GM21723 (cell line): ENCODE measurements around the gene FOXP1.

Experiments used
- ATAC-seq: cut with Tn5 transposase; IDR thresholded peaks from one replicate; pipeline ENCODE4 v1.9.1; 2021; ENCODE audit warnings: mild to moderate bottlenecking, moderate library complexity; ENCODE audit not compliant: unreplicated experiment

The FOXP1 gene

DNA sequence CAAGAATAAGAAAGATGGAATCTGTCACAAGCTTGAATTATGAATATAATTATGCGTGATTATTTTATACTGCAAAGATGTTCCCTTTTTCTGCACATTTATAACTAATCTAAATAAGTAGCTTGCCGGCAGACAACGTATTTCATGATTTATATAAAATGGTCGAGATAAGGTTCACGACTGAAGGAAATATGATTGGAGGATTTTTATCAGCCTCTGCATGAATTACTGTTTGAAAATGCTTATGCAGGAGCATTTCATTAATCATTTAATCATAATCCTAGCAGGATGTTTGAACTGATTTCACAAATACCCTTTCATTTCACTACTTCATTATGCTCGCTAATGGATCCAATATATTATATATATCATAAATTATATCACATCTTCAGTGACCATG is 580.0 kb downstream of the FOXP1 start:
- no peak for ATAC-seq

- ATAC-seq, result no peak
Measured at GRCh38 chr3:71002298-71002697, 581.2 kb downstream of the FOXP1 start.

GRCh38 chr3:71001303-71001830 is 582.2 kb downstream of the FOXP1 start:
- no peak for ATAC-seq

GRCh38 chr3:71000483-71000882 is 583.0 kb downstream of the FOXP1 start:
- ATAC-seq, result no peak

DNA sequence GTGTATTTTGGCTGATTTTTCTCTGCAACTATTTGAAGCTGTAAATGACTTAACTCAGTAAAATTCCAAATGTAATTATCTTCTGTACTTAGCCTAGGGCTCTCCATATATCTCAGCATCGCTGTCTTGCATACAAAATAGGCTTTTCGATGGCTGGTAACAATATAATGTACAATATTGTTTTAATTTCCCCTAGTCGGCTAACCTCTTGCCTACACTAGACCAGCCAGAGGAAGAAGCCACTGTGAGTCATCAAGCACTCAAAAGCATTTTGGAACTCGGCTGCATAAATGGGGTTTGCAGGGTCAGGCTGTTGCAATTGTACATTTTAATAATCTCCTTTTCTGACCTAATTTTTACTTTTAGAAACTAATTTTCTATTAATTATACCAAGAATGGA is 583.8 kb downstream of the FOXP1 start:
- no peak for ATAC-seq

GRCh38 chr3:70996082-70996481 is 587.4 kb downstream of the FOXP1 start:
- ATAC-seq, result no peak

DNA sequence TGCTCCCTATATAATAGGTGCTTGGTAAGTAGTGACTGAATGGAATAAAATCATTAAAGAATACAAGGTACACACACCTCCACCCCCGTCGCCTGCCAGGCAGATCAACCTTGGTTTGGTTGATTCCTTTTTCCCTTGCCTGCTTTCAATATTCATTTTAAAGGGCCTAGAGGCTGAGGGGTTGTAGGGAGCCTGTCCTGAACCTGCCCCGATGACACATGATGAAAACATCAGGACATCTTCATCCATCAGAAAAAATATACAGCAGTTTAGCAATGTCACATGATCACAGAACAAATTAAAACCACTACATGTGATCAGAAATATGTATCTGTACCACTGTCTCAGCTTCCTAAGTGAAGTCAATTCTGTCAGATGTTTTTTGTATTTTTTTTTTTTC is 588.9 kb downstream of the FOXP1 start:
- no peak for ATAC-seq

GRCh38 chr3:70992562-70993204 is 590.8 kb downstream of the FOXP1 start:
- ATAC-seq, result no peak

DNA sequence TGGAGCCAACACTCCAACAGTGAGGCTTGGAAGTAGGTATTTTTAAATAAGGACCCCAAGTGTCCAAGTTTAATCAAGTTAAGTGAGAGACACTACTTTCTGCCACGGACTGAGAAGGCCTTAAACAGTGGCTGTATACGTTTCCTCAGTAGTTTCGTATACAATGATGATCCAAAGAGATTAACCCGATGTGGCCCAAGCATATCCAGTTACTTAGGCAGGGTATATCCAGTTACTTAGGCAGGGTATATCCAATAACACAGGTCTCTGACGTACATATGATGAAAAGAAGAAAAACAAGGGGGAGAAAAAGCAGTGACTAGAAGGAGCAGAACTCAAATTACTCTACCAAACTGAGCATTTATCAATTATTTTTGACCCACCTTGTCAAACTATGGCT is 591.4 kb downstream of the FOXP1 start:
- ATAC-seq, result no peak

GRCh38 chr3:70990723-70991122 is 592.8 kb downstream of the FOXP1 start:
- no peak for ATAC-seq

DNA sequence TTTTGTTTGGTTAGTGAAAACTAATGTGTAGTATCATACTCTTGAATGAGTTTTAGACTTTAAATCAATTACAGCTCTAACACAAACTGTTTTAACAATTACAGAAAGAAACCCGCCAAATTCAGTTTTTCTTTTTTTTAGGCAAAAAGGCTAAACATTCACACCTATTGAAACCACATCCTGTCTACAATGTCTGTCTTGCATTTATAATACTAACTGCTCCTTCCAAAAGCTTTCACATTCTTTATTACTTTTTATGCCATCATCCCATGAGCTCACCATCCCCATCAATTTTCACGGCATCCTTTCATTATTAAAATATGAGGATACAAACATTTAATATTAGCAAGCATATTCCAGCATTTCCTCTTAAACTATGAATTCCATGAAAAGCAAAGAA is 593.3 kb downstream of the FOXP1 start:
- no peak for ATAC-seq

- no peak for ATAC-seq
Measured at GRCh38 chr3:70989174-70989573, 594.4 kb downstream of the FOXP1 start.

GRCh38 chr3:70988111-70988510 is 595.4 kb downstream of the FOXP1 start:
- ATAC-seq, result no peak

GRCh38 chr3:70985572-70985971 is 598.0 kb downstream of the FOXP1 start:
- no peak for ATAC-seq

- no peak for ATAC-seq
Measured at GRCh38 chr3:70984776-70985482, 598.6 kb downstream of the FOXP1 start.

- ATAC-seq, result peak; percentile 77
Measured at GRCh38 chr3:70982700-70983140, 600.8 kb downstream of the FOXP1 start.

DNA sequence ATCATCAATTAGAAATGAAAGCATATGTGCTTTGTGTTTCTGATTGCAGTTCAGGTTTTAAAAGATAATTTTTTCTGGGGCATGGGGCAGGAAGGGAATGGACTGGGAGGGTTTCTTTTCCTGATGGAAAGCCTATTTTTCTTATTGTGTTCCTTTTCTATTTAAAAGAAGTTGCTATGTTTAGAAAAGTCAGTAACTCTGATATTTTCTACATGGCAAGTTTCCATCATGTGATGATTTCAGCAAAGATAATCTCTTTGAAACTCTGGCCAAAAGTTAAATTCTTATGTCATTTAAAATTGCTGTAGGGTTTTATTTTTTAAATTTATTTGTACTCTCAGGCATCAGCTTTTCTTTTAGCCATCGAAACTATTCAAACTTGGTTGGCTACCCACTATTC is 601.2 kb downstream of the FOXP1 start:
- ATAC-seq, result no peak

GRCh38 chr3:70981231-70981880 is 602.2 kb downstream of the FOXP1 start:
- no peak for ATAC-seq

GRCh38 chr3:70980646-70981170 is 602.8 kb downstream of the FOXP1 start:
- ATAC-seq, result no peak

DNA sequence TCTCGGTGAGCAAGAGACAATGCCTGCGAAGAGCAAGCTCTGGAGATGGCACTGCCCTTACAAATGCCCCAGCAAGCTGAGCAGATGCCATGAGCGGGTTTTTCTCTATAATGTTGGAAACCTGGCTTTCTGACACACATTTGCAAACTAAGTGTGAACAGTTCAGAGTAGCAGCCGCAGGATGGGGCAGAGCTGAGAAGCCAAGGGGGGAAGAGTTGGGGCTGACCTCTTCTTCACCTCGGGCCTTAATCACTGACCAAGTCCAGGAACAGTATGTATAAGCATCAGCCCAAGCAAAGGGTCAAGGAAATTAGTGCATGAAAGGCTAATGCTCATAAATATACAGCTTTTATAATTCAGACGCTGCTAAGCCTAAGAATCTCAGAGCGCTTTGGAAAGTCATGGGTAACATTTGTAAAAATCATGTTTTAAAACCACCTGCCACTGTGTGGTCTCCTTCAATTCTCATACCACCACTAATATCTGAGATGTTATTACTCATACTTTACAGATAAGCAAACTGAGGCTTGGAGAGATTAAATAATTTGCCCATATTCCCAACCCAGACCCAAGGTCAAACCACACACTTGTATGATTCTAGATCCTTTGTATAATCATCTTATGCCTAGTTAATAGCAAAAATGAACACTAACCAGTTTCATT is 603.4 kb downstream of the FOXP1 start:
- ATAC-seq, result no peak

- no peak for ATAC-seq
Measured at GRCh38 chr3:70977712-70978111, 605.8 kb downstream of the FOXP1 start.
